HepG2 (cell line): ENCODE measurements around the gene FGL2. TPM values are rescaled to one million over a fixed set of nuclear protein-coding genes. Genes with fewer than 3 reads are reported as not detected.

Experiments
- CHD2 ChIP-seq: IDR thresholded peaks from 2 replicates; pipeline ENCODE4 v1.6.1; 2011; ENCODE audit warnings: low read depth, low read length, improper control_type of control experiment
- CREB1 ChIP-seq, 2 experiments: fragments of 450-650 bp in 1 of 2; IDR thresholded peaks; 2 replicates each; pipeline ENCODE4 v1.6.1; 2016 to 2017; ENCODE audit warnings: control low read depth in 1 of 2, mild to moderate bottlenecking in 1 of 2, missing compliant biosample characterization in 1 of 2, missing genetic modification characterization in 1 of 2
- ELF3 ChIP-seq: IDR thresholded peaks from 2 replicates; pipeline ENCODE4 v1.6.1; 2016; ENCODE audit warnings: missing genetic modification reagents, missing compliant biosample characterization
- FOSL2 ChIP-seq: sonication (generic); formaldehyde crosslinking; IDR thresholded peaks from 2 replicates; pipeline ENCODE4 v1.4.0; 2020; ENCODE audit warnings: missing genetic modification reagents
- HOXA3 ChIP-seq: sonication (generic); formaldehyde crosslinking; IDR thresholded peaks from 2 replicates; pipeline ENCODE4 v1.5.0; 2020; ENCODE audit warnings: missing genetic modification reagents
- KLF13 ChIP-seq: sonication (generic); formaldehyde crosslinking; IDR thresholded peaks from 2 replicates; pipeline ENCODE4 v1.4.0; 2020; ENCODE audit warnings: mild to moderate bottlenecking, missing genetic modification reagents
- KMT2A ChIP-seq: sonication (generic); formaldehyde crosslinking; IDR thresholded peaks from 2 replicates; pipeline ENCODE4 v1.4.0; 2020; ENCODE audit warnings: missing genetic modification reagents
- MLLT10 ChIP-seq: sonication (generic); formaldehyde crosslinking; IDR thresholded peaks from 2 replicates; pipeline ENCODE4 v1.4.0; 2020; ENCODE audit warnings: missing genetic modification reagents
- PCBP1 ChIP-seq: fragments of 200-400 bp; formaldehyde crosslinking; IDR thresholded peaks from 2 replicates; pipeline ENCODE4 v1.6.1; 2017; ENCODE audit warnings: mild to moderate bottlenecking, low read depth, low read length, borderline replicate concordance
- SIX4 ChIP-seq: sonication (generic); formaldehyde crosslinking; IDR thresholded peaks from 2 replicates; pipeline ENCODE4 v1.4.0; 2020; ENCODE audit warnings: missing genetic modification reagents
- ZNF367 ChIP-seq: sonication (generic); formaldehyde crosslinking; IDR thresholded peaks from 2 replicates; pipeline ENCODE4 v1.4.0; 2020; ENCODE audit warnings: missing genetic modification reagents, borderline replicate concordance
- ZNF605 ChIP-seq: sonication (generic); formaldehyde crosslinking; IDR thresholded peaks from 2 replicates; pipeline ENCODE4 v1.8.0; 2022; ENCODE audit warnings: mild to moderate bottlenecking, missing genetic modification reagents
- ZNF614 ChIP-seq: IDR thresholded peaks from 2 replicates; pipeline ENCODE4 v1.6.1; 2018; ENCODE audit warnings: missing biosample characterization, missing genetic modification reagents, inconsistent platforms, borderline replicate concordance
- ZNF713 ChIP-seq: sonication (generic); formaldehyde crosslinking; IDR thresholded peaks from 2 replicates; pipeline ENCODE4 v1.4.0; 2020; ENCODE audit warnings: mild to moderate bottlenecking, missing genetic modification reagents
- polyA plus RNA-seq, 8 experiments: library from polyadenylated mRNA; depleted of rRNA in 3 of 8; stranded (reverse) in 7 of 8; unstranded in 1 of 8; fragments of >200 nt; fragmentation: Illumina TruSeq in 4 of 8; extraction: Trizol in 4 of 8; gene quantifications; 2 replicates each; pipeline versions ENCODE4 v1.2.1 to v1.2.3, GENCODE V29; 2011 to 2016; ENCODE audit warnings: low read depth in 4 of 8, missing spikeins in 1 of 8, mixed read lengths in 1 of 8; ENCODE audit not compliant: insufficient read depth in 1 of 8
- total RNA-seq, 5 experiments: library from RNA; depleted of rRNA; stranded (reverse); fragments of >200 nt; fragmentation: Illumina TruSeq; extraction: Trizol; gene quantifications; 2 replicates each; pipeline ENCODE4 v1.2.3, GENCODE V29; 2016; ENCODE audit warnings: low read depth in 1 of 5
- TF ChIP-seq, protein P1 (sequence below): sonication (generic); formaldehyde crosslinking; IDR thresholded peaks from 2 replicates; pipeline ENCODE4 v1.5.0; 2020; ENCODE audit warnings: missing genetic modification reagents, mild to moderate bottlenecking, borderline replicate concordance
- TF ChIP-seq, protein P2 (sequence below): sonication (generic); formaldehyde crosslinking; IDR thresholded peaks from 2 replicates; pipeline ENCODE4 v1.8.0; 2022; ENCODE audit warnings: mild to moderate bottlenecking, missing genetic modification reagents

Gene FGL2
- total and polyA plus RNA-seq, 2 of the 13 experiments (the other 11 are each of a cell fraction or from before 2014, with no cell fraction given), result 0.04 to 0.15 TPM

DNA sequence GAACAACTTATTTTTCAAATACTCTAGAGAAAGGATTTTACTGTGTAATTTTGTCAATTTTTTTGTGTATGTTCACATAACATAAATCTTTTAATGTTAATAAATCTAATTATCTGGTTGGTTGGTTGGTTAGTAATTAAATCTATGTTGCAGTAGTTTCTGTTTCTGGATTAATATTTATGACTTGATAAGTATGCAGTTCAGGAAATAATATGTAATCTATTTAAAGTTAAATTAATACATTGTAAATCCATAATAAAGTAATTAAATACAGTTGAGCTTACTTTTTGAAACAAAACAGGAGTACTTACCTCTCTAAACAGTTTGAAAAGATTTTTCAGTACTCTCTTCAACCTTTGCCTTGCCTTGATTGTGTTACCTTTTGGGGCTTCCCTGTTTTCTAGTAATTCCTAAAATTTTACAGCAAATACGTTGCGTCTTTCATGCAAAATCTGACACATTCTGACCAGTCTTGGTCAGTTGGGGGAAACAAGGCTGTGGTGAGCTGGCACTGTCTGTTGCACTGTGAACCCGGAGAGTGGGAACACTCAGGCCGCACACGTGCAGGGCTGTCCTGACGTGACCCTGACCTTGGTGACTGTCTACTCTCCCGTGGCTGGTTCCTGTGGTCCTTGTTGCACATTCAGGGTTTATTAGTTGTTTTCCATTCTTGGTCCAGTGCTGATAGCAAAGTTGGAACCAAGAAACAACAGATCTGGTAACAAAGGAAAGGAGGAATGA, 45.6 kb upstream of the FGL2 start (continued):
- TF ChIP-seq, protein P1, sequence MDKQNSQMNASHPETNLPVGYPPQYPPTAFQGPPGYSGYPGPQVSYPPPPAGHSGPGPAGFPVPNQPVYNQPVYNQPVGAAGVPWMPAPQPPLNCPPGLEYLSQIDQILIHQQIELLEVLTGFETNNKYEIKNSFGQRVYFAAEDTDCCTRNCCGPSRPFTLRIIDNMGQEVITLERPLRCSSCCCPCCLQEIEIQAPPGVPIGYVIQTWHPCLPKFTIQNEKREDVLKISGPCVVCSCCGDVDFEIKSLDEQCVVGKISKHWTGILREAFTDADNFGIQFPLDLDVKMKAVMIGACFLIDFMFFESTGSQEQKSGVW, result no peak
- TF ChIP-seq PCBP1 (no peak), SIX4 (CRISPR knock-in tag) (0 out of 2 replicates have a peak, but pooled peaks have one; percentile 31), KLF13 (CRISPR knock-in tag) (no peak), ZNF367 (CRISPR knock-in tag) (no peak), ZNF614 (CRISPR knock-in tag) (no peak), ELF3 (CRISPR knock-in tag) (peak; percentile 53; the same call in 1 of the 2 replicates), CHD2 (no peak), ZNF713 (CRISPR knock-in tag) (no peak), HOXA3 (CRISPR knock-in tag) (peak; percentile 71; the same call in 1 of the 2 replicates), KMT2A (CRISPR knock-in tag) (peak; percentile 69; the same call in 1 of the 2 replicates), MLLT10 (CRISPR knock-in tag) (no peak), CREB1 (IDR thresholded peaks at IDR 0.05) (peak; percentile 61), CREB1 (CRISPR knock-in tag; IDR thresholded peaks at IDR 0.05) (no peak; the same call in 1 of the 2 replicates), ZNF605 (CRISPR knock-in tag) (peak; percentile 47; the same call in 1 of the 2 replicates), FOSL2 (CRISPR knock-in tag) (peak; percentile 73)
- TF ChIP-seq, protein P2, sequence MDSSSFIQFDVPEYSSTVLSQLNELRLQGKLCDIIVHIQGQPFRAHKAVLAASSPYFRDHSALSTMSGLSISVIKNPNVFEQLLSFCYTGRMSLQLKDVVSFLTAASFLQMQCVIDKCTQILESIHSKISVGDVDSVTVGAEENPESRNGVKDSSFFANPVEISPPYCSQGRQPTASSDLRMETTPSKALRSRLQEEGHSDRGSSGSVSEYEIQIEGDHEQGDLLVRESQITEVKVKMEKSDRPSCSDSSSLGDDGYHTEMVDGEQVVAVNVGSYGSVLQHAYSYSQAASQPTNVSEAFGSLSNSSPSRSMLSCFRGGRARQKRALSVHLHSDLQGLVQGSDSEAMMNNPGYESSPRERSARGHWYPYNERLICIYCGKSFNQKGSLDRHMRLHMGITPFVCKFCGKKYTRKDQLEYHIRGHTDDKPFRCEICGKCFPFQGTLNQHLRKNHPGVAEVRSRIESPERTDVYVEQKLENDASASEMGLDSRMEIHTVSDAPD (CRISPR knock-in tag), result no peak
